Measurements from ENCODE around the gene RHOBTB3.
"Not testable (repeated sequence)": the region's sequence is repeated elsewhere in the genome, so short reads cannot be mapped to it uniquely, and the experiment has no call there.

The RHOBTB3 gene, protein sequence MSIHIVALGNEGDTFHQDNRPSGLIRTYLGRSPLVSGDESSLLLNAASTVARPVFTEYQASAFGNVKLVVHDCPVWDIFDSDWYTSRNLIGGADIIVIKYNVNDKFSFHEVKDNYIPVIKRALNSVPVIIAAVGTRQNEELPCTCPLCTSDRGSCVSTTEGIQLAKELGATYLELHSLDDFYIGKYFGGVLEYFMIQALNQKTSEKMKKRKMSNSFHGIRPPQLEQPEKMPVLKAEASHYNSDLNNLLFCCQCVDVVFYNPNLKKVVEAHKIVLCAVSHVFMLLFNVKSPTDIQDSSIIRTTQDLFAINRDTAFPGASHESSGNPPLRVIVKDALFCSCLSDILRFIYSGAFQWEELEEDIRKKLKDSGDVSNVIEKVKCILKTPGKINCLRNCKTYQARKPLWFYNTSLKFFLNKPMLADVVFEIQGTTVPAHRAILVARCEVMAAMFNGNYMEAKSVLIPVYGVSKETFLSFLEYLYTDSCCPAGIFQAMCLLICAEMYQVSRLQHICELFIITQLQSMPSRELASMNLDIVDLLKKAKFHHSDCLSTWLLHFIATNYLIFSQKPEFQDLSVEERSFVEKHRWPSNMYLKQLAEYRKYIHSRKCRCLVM

DNA sequence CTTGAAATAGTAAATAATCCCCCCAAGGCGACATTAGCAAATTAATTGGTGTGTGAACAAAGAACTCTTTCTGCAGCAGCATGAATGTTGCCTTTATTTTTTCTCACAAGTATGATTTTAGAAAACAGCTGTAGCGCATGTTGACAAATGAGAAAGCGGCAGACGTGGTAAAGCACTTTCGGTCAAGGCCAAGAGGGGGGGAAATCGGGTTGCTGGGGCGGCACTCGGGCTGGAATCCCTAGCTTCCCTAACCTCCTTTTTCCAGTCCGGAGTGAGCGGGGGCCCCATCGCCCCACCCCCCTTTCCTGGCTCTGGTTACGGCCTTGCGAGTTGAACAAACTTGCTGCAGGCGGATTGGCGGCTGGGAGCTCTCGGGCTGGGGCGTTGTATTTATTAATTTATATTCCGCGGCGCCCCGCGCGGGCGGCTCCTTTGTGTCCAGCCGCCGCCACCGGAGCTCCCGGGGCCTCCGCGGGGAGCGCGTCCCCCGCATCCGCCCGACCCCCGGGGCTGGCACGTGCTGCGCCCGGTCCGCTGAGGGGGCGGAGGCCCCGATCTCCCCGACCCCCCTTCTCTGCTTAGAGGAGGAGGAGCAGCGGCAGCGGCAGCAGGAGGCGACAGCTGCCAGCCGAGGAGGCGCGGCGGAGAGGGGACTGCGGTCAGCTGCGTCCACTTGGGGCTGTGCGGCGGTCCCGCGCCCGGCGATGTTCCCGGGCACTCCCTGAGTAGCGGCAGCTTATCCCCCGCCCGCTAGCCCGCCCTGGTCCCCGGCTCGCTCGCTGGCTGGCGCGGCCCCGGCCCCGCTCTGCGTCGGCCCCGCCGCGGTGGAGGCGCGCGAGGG lies at the start of gene RHOBTB3:
Gene RHOBTB3 (plus strand): TSS at position 607 of the 841 bp plus-strand sequence. CDS start 347 bp downstream, outside the sequence.
- peak; percentile 53 for DNase-seq

- no peak for DNase-seq
Measured at GRCh38 chr5:95682891-95683290, 48.2 kb upstream of the RHOBTB3 start, which contains the start of gene SPATA9. TSS of gene SPATA9 (minus strand) at chr5:95682991. CDS start at chr5:95682854, 137 bp downstream.

GRCh38 chr5:95684361-95684760 lies 46.8 kb upstream of the RHOBTB3 start:
- no peak for DNase-seq

- DNase-seq, result no peak
Measured at GRCh38 chr5:95686651-95687050, 44.5 kb upstream of the RHOBTB3 start.

GRCh38 chr5:95689680-95690079 lies 41.5 kb upstream of the RHOBTB3 start:
- DNase-seq, result no peak

DNA sequence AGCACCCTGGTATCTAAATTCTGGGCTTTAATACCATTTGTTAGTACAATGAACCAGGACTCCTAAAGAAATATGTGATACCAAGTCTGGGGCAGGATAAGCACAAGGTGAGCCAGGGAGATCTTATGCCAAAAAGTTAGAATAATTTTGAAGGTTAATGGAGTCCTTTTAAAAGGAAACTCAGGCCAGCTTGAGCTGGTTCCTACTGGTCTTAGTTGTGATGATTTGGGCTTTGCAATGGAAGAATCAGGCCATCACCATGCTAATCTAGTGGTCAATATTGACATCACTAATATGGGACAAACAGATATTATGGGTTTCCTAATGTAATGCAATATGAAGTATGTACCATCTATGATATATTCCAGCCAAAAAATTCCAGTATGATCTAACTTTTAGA lies 40.8 kb upstream of the RHOBTB3 start:
- DNase-seq, result no peak

DNA sequence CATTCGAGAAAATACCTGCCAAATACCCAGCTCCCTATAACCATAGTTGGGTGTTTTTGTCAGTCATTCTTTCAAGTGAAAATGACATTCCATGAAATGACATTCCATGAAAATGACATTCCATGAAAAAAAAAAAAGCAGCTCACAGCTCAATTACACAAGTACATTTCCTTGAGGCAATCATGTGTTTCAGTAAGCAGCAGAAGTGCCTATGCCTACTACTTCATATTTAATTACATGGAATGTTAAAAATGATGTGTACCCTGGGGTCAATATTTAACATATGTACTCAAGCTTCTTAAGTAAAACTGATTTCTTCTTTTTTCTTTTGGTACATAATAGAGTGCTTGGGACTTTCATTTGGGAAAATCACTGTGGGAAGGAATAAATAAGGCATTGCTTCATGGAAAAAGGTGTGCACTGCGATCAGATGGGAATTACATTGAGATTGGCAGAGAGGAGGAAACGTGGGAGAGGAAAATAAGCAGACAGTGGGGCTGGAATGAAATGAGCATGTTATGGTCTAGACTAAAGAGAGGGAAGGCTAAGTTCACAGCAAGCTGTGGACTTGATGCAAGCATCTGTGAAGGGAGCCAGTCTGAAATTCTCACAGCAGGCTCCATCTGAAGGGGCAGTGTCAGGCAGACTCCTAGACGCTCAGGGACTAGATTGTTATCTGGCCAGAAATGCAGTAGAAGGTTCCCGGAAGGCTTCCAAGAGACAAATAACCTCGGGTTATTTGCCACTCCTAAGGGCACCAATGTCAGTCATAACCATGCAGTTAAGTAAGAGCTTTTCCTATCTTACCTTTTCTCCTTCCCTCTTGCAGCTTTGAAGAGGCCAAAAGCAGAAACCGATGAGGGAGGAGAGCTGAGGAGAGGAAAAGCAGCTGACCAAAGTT lies 33.1 kb upstream of the RHOBTB3 start:
- DNase-seq, result no peak

GRCh38 chr5:95699337-95699736 lies 31.8 kb upstream of the RHOBTB3 start:
- DNase-seq, result no peak

DNA sequence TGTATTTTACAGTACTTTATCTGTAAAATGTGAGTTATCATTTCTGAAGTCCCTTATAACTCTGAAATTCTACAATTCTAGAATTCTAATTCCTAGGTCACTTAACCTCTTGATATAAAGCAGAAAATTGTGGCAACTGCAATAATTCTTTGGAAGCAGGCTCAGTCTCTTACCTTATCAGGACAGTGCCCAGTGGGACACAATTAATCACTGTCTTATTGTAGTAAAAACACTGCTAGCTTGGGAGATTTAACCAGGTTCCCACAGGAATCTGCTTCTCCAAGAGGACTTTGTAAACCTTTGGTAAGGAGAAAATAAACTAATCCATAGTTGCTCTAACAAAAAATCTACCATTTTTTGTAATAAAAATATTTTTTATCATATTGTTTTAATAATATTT lies 30.1 kb upstream of the RHOBTB3 start:
- no peak for DNase-seq

DNA sequence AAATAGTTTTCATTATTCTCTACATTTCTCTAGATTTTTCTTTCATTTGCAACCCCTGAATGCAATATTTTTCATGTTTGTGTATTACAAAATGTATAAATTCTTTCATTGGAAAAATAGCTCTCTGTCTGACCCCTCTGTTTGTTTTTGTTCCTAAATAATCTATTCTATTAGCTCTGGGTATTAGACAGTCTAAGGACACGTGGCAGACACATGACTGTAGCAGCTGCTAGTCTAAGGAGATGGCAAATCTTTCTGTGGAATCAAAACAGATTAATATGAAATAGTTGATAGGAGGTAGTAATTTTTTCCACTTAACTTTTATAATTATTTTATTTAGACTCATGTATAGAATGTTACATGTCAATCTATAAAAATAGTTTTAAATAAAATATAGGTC lies 27.0 kb upstream of the RHOBTB3 start:
- no peak for DNase-seq

DNA sequence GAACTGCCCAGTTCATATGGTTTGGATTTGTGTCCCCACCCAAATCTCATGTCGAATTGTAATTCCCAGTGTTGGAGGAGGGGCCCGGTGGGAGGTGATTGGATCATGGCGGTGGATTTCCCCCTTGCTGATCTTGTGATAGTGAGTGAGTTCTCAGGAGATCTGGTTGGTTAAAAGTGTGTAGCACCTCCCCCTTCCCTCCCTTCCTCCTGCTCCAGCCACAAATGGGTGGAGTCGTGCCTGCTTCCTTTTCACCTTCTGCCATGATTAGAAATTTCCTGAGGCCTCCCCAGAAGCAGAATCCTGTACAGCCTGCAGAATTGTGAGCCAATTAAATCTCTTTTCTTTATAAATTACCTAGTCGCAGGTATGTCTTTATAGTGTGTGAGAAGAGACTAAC lies 24.9 kb upstream of the RHOBTB3 start:
- not testable (repeated sequence) for DNase-seq

GRCh38 chr5:95707055-95707454 lies 24.1 kb upstream of the RHOBTB3 start:
- DNase-seq, result no peak

DNA sequence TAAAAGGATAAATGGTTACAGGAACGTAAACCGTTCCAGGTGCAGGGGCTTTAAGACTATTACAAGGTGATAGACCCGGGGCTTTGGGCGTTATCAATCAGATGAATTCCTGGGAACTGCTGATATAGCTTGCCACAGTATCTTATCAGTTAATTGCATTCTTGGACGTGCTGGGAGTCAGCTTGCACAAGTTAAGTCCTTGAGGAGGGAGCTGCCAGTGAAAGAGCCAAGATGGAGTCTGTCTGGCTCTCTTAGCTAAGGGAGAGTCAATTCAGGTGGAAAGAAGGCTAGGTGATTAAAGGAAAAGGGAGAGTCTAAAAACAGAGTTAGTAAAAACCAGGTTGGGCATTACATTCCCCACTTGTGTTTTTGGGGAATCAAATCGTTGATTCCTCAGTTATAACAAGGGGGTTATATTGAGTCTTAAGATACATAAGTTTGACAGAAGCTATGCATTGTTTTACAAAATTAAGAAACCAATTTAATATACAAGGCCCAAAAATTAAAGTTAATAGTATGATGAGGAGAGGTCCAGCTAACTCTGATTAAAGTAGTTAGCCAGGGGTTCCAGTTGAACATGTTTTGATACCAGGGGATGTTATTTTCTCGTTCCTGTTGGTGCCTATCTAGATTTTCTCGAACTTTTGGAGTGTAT lies 23.5 kb upstream of the RHOBTB3 start:
- not testable (repeated sequence) for DNase-seq

DNA sequence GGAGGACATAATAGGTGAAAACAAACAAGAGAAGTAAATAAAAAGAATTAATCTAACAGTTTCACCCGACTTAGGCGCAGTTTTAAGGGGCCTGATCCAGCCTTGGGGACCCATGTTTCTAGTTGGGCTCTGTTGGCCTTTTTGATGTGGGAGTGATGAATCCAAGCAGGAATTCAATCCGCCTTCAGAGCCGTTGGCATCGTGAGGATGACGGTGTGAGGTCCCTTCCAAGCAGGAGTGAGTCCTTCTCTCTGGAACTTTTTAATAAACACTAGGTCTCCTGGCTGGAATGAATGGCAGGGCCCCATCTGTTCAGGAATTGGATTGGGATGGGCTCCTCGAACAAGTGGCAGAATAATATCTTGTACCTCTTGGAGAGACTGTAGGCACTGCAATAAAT lies 22.3 kb upstream of the RHOBTB3 start:
- no peak for DNase-seq

GRCh38 chr5:95709967-95710650 lies 21.0 kb upstream of the RHOBTB3 start:
- DNase-seq, result no peak

DNA sequence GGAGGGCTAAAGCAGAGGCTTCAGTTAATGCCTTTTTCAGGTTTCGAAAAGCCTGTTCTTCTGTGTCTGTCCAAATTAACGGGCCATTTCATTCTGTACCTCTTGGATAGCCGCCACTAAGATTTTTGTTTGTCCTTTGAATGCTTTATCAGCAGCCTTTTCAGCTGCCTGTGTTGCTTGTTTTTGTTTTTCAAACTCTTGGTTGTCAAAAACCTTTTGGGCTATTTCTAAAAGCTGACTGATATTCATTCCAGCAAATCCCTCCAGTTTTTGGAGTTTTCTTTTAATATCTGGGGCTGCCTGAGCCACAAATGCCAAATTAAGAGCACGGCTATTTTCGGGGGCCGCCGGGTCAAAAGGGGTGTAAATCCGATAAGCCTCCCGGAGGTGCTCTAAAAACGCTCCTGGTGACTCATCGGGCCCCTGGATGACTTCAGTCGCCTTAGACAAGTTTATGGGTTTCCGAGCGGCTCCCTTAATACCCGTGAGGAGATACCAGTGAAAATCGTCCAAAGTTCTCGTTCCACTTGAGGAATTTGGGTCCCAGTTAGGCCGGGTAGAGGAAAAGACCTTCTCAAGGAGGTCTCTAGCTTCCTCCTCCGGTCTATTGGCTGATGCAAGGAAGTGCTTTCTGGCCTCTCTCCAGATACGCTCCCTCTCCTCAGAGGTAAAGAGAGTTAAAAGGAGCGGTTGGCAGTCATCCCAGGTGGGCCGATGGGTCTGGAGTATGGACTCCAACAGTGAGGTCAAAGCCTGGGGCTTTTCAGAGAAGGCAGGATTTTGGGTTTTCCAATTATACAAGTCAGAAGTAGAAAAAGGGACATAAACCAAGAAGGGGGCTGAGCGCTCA lies 20.3 kb upstream of the RHOBTB3 start:
- DNase-seq, result not testable (repeated sequence)

GRCh38 chr5:95711501-95712346 lies 19.4 kb upstream of the RHOBTB3 start:
- no peak for DNase-seq

GRCh38 chr5:95712347-95712958 lies 18.7 kb upstream of the RHOBTB3 start:
- DNase-seq, result no peak

- DNase-seq, result not testable (repeated sequence)
Measured at GRCh38 chr5:95713246-95713645, 17.9 kb upstream of the RHOBTB3 start.

Measured in NCI-H2081 treated with DMSO at 0.1 percent for 48 hours (cell line).